ENCODE data around the gene KCNQ1.

The KCNQ1 gene

DNA sequence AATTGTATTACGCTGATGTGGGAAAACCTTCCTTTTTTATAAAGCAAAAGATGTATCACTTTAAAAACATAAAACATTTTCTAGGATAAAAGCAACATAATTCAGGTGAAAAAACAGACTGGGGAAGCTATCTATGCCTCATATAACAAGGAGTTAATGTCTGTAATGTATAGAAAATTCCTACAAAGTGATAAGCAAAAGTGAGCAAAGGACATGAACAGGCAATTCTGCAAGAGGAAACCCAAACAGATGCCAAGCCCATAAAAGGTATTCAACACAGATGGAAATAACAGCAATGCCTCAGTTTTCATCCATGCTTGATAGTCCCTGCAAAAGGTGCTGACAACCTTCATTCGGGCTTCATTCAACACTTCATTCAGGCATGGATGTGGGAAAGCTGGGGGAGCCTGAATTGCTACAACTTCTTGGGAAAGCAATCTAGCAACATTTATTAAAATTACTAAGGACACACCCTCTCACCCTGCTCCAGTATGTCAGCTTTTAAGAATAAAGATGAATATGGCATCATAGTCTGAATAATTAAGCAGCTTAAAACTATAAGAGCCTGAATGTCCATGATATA is 215.6 kb downstream of the KCNQ1 start:
- DNase-seq = no peak

DNA sequence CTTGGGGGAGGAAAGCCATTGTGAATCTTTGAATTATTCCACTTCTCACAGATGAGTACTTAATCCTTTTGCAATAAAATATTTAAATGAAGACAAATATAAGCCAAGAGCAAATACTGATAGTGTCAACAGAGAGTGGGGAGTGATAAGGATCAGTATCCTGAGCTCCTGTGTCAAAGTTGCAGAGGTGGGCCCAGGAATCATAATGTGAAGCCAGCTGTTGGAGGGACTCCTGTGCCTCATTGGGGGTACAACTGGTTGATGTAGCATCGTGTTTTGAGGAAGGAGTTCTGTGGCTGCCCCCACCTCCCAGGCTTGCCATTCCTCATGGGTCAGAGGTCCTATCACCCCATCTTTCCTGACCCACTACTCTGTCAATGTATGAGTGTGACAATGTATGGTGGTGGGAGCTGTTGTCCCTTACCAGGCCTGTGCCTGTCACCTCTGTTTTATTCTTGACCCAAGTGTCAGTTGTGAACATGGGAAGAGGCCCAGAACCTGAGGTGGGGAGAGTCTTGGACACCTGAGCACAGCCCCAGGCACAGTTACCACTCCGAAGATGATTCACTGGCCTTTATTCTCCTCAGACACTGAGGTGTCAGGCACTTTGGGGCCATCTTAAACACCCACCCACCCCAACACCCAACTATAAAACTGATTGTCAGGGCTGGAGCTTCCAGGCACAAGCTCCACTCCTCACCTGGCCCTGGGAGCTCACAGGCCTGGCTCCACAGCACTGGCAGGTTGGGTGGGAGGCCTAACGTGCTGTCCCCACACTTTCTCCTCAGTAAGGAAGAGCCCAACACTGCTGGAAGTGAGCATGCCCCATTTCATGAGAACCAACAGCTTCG is 216.6 kb downstream of the KCNQ1 start:
- no peak for DNase-seq

DNA sequence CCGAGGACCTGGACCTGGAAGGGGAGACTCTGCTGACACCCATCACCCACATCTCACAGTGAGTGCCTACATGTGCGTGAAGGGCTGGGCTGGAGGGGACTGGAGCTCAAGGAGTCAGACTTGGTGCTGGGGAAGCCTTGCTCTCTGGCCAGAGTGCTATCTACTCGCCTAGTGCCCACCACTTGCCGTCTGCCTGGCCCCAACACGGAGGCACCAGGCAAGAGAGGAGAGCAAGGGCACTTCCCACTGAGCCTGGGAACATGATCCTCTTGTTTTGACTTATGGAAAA is 217.2 kb downstream of the KCNQ1 start:
- no peak for DNase-seq

DNA sequence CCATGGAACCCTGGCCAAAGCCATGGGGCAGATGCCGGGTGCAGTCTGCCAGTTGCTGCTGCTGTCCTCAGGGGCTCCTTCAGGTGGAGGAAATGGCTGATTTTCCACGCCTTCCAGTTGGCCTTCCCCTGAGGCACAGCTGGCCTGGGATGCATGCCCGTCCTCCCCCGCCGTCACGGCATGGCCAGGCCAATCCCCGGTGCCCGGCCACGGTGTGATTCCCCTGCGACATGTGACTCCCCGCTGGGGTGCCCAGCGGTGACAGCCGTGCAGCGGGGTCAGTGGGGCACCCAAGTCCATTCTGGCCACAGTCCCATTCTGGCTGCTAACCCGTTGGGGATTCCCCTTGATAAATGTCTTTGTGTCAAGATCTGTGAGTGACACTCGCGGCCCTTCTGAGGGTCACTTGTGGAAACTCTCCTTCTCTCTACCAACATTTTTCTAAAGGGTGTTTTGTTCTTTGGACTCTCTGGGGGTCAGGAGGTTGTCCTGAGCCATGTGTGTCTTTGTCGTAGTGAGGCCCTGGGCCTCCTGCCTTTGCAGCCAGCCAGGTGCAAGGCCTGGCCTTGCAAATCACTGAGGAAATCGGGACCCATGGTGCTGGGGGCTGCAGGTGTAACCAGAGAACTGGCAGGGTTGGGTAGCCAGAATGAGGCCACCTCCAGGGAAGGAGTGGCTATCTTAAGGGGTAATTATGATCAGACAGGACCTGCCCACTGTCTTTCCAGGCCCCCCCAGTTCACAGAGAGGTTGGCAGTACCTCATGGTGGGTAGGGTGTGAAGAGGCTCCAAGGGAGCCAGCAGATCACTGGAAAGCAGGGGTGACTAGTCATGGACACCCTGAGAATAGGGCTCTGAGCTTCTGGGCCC is 217.9 kb downstream of the KCNQ1 start:
- no peak for DNase-seq

DNA sequence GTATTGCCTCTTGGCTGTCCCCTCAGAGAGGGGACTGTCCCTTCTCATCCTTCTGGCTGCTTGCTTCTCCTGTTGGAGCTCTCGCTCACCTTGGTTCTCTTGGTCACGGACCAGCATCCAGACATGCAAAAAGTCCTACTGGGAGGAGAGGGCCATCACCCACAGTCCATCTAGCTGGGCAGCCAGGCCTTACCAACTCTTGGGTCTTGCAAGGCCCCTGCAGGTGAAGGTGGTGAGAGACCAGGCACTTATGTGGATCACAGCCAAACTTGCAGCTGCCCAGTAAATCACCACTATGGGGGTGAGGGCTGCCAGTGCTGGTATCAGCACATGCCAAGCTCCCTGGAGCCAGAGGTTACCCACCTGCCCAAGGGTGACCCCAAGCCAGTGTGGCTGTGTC is 218.7 kb downstream of the KCNQ1 start:
- DNase-seq = no peak

DNA sequence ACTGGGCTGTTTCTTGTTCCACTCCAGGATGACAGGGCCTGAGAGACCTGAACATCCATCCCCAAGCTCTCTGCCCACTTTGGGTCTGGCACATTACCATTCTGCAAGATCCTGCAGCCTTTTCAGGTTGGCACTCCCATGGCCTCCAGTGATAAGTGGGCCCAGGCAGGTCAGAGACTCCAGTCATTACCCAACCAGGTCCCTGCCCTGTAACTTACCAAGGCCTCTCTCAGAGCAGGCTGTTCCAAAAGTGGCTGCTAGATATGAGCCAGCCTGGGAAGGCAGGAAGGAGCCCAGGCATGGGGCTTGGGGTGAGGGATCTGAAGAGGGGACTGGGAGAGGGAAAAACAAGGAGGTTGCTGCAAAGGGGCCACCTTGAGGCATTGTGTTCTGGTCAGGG is 219.1 kb downstream of the KCNQ1 start:
- DNase-seq = no peak

DNA sequence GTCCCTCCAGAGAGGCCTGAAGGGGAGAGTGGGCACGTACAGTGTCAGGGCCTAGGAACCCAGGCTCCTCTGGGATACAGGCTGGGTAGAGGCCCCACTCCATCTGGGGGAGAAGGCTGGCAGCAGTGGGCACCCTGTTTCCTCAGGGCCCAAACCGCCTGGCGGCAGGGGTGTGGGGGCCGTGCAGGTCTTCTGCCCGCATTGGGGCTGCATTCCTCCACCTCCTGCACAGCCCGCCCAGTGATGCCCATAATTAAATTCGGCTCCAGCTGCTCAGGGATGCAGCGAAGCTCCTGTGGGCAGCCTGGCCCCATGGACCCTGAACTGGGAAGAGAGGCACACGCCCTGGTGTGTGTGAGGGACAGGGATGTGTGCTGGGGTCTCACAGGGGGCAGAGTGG is 219.6 kb downstream of the KCNQ1 start:
- no peak for DNase-seq

DNA sequence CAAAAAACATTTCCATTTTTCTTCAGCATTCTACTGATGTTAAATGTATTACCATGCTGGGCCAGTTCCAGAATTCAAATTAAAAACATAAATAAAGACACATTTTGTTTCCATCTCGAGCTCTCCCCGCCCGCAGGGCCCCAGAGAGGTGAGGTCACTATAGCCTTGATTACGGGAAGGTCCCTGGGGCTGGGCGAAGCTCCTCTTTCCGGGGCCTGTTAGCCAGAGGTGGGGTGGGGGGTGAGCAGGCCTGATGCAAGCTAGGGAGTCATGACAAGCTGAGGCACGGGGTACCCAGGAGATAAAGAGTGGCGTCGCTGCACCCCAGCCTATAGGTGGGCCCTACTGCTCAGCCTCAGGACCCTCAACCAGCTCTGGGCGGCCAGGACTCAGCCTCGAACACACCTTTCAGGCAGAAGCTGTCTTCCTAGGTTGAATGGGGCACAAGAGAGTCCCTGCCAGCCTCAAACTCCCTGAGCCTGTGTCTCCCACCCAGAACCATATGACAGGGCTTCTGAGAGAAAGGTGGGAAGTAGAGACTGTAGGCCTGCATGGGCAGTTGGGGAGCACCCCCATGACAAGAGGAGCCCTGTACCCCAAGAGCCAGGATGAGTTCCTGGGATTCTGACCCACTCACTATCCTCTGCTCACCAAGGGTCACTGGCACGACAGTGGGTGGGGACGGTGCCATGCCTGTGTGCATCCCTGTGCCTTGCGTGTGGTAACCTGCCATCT is 220.2 kb downstream of the KCNQ1 start:
- DNase-seq = no peak

DNA sequence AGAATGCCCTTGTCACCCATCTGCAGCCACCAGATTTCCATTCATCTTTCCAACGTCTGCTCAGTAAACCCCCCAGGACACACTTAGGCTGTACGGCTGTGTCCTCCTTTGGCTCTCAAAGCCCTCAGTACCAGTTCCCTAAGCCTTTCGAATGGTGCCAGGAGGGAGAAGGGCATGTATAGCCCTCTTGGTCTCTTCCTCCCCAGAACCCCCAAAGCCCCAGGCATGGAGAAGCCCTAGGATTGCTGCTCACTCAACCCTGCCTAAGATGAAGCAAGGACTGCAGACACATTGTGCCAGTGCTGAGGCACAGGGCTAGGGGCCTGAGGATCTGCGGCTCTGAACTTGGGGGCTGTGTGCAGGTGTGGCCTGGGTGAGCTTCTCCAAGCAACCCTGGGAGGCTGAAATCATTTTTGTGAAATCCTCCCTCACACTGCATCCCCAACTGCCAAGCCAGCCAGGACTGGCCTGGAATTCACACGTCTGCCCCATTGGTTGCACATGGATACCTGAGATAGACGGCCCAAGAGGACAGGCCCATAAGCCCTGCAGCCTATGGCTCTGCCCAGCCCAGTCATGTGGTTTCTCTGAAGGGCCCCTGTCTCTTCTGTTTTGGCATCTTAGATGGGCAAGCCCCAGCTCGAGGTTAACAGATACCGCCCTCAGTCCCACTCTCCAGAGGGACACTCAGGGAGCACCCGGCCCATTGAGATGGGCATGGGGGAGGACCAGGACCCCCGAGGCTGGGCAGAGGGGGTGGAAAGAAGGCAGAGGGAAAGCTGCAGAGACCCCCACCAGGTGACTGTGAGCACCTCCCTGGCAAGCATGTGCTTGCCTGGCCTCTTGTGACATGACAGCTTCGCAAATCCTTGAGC is 221.0 kb downstream of the KCNQ1 start:
- DNase-seq = no peak

DNA sequence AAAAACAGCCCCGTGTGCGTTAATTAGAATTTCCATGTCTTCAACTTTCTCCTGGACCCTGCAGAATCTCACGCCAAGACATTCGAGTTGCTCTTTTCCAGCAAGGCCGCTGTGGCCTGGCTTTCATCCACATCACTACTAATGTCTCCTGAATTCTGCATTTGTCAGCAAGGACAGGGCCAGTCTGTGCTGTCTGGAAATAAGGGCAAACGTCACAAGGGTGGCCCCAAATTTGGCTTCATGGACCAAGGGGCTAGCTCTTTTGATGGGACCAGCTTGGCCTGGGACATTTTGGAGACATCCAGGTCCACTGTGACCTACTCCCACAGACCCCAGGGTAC is 221.6 kb downstream of the KCNQ1 start:
- no peak for DNase-seq

DNA sequence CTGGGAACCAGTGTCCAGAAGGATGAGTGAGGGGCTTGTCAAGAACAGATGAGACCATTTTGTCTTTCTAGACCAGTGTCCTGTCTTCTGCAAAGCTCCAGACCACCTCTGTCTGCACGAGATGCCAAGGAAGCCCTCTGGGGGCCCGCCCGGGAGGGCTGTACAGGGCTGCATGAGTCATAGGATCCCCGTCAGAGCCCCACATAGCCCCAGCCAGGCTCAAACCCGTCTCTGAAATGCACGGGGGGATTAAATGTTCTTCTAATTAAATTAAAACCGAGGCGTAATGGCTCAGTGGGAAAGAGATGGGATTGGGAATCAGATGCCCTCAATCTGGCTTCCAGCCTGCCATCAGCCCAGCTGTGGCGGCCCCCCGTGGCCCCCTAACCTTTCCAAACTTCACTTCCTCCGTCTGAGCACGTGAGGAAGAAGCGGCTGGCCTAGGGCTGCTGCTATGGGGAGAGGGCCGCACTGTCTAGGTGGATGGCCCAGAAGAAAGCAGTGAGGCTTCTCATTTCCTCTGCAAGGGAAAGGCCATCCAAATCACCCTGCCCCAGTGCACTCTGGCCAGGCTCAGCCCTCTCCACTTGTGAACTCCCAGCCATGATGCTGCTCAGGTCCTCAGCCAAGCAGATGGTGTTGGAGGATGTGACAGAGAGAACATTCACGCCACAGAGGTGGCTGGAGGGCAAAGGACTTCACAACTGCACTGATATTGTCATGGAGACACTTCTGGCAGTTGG is 222.2 kb downstream of the KCNQ1 start:
- DNase-seq = no peak

DNA sequence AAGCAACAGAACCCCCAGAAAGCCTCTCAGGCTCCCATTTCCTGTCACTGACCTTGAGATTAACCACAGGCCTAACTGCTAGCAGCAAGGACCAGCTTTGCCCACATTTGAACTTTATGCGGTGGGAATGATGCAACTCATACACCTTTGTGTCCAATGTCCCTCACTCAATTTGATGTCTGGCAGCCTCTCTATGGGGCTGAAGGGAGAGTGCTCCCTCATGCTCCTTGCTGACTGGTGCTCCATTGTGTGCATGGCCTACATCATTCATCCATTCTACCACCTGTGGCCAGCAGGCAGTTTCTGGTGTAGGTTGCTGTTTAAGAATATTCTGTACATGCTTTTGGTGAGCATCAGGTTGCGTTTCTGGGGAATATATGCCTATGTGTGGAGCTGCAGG is 223.1 kb downstream of the KCNQ1 start:
- DNase-seq = no peak

DNA sequence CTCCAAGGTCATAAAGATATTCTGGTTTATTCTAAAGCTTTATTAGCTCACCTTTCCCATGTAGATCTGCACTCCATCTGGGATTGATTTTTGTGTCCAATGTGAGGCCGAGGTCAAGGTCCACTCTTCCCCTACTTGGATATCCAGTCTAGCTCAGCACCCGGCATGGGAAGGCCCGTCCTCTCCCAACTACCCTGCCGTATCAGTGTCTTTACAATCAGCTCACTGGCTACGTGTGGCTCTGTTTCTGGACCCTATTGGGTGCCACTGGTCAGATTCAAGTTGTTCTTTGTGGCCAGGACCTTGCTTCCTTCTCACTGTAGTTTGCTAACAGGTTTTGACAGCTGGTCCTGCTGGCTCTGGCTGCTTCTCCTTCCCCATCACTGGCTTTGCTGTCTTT is 224.1 kb downstream of the KCNQ1 start:
- no peak for DNase-seq

DNA sequence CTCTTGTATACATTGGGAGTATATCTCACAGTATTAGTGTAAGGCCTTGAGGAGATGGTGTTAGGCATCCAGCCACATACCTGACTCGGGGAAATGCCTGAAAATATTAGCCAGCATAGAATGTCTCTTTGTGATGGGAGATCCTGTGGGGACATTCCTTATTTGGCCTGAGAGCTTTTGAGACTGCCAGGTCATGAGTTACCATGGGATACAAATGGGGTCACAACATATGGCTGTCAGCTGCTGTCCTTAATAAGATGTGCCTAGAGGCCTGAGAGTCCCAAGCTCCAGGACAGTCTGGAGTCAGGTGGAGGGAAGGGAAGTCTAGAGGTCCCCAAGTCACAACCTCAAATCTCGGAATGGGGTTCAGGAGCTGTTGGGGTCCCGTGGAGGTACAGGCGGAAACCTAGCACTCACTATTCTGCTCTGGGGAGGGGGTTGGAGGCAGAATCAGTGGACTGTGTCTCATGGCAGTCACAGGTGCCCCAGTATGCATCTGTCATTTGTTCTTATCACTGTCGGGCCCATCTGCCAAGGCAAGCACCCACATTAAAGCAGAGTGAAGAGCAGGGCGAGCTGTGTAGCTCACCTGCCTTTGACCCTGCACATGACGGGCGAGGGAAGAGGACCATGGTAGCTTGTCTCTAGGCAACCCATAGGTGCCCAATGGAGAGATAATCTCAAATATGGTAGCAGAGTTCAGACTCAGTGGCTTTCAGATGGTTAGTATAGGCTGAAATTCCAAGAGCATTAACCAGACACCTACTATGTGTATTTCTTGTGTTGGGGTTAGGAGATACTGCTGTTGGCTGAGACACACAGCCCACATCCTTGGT is 225.0 kb downstream of the KCNQ1 start:
- DNase-seq = no peak

DNA sequence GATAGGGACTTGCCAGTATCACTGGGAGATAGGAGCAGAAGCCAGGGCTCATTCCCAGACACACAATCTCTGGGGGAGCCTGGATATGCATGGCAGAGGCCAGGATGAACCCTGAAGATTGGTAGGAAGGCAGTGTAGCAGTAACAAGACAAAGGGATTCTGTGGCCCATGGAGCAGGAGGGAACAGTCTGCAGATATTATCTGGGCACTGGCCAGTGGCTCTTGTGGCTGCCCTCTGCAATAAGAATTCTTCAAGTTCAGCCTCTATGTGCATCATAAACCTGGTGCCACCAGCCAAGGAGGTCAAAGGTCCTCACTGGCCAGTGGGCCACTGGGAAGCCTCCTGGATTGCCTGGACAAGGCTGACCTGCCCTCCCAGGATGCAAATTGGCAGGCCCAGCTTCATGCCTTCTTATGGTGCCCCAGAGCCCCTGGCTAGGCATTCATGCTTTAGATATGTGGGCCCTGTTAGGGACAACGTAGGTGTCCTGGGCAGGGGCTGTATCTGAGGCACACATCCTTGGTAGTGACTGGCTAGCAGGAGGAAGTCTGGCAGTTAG is 225.8 kb downstream of the KCNQ1 start:
- no peak for DNase-seq

DNA sequence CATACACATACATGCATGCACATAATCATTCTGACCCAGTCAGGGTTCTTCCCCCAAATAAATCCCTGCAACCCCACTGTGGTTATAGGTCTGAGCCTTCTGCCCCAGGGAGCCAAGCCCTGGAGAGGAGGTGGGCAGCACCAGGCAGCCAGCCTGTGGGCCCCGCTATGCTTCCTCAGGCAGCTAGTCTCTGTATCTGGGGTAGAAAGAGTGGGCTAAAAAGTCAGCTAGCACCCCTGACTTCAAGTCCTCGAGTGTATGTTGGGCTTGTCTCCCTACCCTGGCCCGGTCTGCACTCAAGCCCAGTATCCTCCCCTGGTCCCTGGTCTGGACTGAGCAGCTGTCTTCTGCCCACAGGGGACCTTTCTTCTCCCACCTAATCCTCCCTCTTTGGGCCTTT is 226.9 kb downstream of the KCNQ1 start:
- no peak for DNase-seq

DNA sequence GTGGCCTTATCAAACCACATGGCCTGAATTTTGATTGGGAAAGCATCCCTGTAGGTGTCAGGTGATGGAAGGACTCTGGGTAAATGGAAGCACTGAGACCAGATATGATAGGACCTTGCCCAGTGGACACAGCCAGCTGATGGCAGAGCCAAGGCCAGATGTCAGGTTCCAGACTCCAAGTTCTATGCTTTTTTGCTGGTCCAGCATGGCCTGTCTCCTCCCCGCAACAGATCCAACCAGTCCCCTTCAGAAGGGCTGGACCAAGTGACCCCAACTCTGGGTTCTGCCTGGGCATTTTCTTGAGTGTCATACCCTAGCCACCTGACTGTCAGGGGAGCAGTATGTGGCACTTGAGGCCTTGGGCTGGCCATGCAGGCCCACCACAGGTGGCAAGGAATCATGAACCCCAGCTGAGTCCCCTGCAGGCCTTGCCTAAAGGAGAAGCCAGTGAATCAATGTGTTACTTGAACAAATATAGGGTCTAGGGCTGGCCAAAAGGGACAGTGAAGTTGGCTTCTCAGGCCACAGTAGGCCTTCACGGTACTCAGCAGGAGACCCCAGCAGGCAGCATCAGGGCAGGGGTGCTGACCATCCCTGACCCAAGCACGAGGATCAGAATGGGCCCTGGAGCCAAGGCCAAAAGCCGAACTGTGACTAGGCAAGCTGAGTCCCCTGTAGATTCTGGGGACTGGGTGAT is 227.9 kb downstream of the KCNQ1 start:
- no peak for DNase-seq

DNA sequence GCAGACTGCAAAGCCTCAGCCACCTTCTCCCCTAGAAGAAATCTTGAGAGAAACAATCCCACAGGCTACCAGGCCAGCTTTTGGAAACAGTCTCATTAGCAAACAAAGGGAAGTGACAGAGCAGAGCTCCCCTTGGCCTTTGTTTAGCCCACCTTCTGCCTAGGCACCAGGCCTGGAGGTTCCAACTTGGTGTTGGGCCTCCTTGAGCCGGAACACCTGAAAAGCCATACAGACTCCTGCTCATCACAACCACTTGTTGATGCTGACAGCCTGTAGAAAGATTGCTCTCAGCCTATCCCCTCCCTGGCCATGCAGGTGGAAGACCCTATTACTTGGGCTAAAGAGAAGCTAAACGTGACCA is 228.4 kb downstream of the KCNQ1 start:
- no peak for DNase-seq

DNA sequence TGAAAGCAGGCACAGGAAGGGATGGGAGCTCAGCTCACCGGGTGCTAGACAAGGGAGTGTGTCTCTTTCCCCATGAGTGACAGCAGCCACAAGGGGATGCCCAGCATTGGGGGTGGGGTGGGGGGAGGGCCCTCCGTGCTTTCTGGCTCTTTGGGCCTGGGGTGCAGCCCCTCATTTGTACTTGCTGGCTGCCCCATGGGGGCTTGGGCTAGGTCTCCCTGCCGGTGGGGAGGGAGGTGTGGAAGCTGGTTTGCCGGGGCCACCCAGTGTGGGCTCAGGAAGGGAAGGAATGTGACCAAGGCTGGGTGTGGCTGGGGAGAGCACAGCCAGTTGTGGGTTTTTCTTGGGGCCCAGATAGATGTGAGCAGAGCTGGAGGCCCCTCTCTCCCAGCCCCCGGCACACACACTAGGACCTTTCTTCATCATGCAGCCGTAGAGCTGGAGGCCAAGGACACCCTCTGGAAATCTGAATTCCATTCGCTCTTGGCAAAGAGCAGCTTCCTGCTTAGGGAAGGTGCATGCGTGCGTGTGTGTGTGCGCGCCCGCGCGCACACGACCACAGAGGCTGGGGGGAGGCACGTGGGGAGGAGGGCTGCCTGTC is 229.2 kb downstream of the KCNQ1 start:
- DNase-seq = no peak

All from inflammatory macrophage treated with lipopolysaccharide for 1 hour (primary cell).